Neutrophil (primary cell): ENCODE results near the gene RABGAP1.
A peak's percentile ranks its signal among the peaks of the same experiment; 100 is the strongest.
"Not testable (repeated sequence)": the region's sequence is repeated elsewhere in the genome, so short reads cannot be mapped to it uniquely, and the experiment has no call there.

Experiments
- H3K27ac ChIP-seq: fragments of 200-600 bp; sonication (generic); 2 replicates; pipeline ENCODE4 v1.5.1; 2016; ENCODE audit warnings: mild to moderate bottlenecking, moderate library complexity
- H3K27me3 ChIP-seq: fragments of 200-600 bp; sonication (generic); 2 replicates; pipeline ENCODE4 v1.6.0; 2016; ENCODE audit warnings: mild to moderate bottlenecking
- H3K36me3 ChIP-seq: fragments of 200-600 bp; sonication (generic); 2 replicates; pipeline ENCODE4 v1.5.1; 2017
- H3K4me1 ChIP-seq, 2 experiments: fragments of 200-600 bp in 1 of 2; sonication (generic) in 1 of 2; 1 replicate in 1 of 2; 2 replicates in 1 of 2; pipeline versions ENCODE4 v1.5.1 to v1.6.1; 2013 to 2016; ENCODE audit warnings: low read depth in 1 of 2, low read length in 1 of 2, mild to moderate bottlenecking in 1 of 2, moderate library complexity in 1 of 2; ENCODE audit not compliant: control insufficient read depth in 1 of 2, insufficient read depth in 1 of 2
- H3K4me3 ChIP-seq, 2 experiments: fragments of 200-600 bp in 1 of 2; sonication (generic) in 1 of 2; 1 replicate in 1 of 2; 2 replicates in 1 of 2; pipeline ENCODE4 v1.5.1; 2013 to 2016; ENCODE audit warnings: low read depth in 1 of 2, low read length in 1 of 2, mild to moderate bottlenecking in 1 of 2, moderate library complexity in 1 of 2
- H3K9me3 ChIP-seq: fragments of 200-600 bp; sonication (generic); 2 replicates; pipeline ENCODE4 v1.5.1; 2016
- TF ChIP-seq, protein P1 (sequence below): fragments of 200-600 bp; sonication (generic); IDR thresholded peaks from 2 replicates; pipeline ENCODE4 v1.5.1; 2016; ENCODE audit warnings: antibody characterized with exemption

RABGAP1 gene

GRCh38 chr9:122940749-122941581 lies at the start of gene RABGAP1:
RABGAP1 (plus strand) TSS chr9:122941020; CDS start chr9:122957060, 16,040 bp downstream.
- peak within 1 kb of the TSS; percentile 85 to 96 for H3K4me3 ChIP-seq
- peaks cover 18 to 21% of the 10 kb centered on the region in 2 experiments for H3K4me1 ChIP-seq
- H3K36me3 ChIP-seq: peaks cover 20% of the 10 kb centered on the region
- no peaks in the 10 kb centered on the region for H3K27me3 ChIP-seq
- TF ChIP-seq, protein P1, sequence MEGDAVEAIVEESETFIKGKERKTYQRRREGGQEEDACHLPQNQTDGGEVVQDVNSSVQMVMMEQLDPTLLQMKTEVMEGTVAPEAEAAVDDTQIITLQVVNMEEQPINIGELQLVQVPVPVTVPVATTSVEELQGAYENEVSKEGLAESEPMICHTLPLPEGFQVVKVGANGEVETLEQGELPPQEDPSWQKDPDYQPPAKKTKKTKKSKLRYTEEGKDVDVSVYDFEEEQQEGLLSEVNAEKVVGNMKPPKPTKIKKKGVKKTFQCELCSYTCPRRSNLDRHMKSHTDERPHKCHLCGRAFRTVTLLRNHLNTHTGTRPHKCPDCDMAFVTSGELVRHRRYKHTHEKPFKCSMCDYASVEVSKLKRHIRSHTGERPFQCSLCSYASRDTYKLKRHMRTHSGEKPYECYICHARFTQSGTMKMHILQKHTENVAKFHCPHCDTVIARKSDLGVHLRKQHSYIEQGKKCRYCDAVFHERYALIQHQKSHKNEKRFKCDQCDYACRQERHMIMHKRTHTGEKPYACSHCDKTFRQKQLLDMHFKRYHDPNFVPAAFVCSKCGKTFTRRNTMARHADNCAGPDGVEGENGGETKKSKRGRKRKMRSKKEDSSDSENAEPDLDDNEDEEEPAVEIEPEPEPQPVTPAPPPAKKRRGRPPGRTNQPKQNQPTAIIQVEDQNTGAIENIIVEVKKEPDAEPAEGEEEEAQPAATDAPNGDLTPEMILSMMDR: no peak
- no peaks in the 10 kb centered on the region for H3K9me3 ChIP-seq
- peak within 1 kb of the TSS; percentile 90 for H3K27ac ChIP-seq

GRCh38 chr9:122897969-122898368 lies 42.9 kb upstream of the RABGAP1 start:
- peaks cover 37% of the 10 kb centered on the region for H3K36me3 ChIP-seq
- TF ChIP-seq, protein P1: no peak
- no peak overlapping the region for H3K27ac ChIP-seq
- peaks cover 6 to 9% of the 10 kb centered on the region in 2 experiments for H3K4me1 ChIP-seq
- no peak overlapping the region for H3K4me3 ChIP-seq
- no peaks in the 10 kb centered on the region for H3K27me3 ChIP-seq
- no peaks in the 10 kb centered on the region for H3K9me3 ChIP-seq

DNA sequence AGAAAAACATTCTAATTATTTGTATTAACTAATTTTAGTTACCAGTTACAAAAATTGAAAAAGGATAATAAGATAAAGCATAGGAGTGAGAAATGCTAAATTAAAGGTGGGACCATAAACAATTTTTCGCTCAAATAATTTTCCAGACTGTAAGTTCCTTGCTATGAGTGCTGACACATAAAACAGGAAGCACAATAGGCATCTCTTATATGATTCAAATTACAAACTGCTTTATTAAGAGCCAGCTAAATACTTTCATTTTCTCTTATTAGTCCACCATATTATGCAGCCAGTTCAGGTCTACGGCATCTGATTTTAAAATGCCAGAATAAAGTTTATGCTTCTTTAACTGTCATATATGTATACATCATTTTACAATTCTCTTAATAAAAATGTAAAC lies 40.0 kb upstream of the RABGAP1 start:
- Histone ChIP-seq H3K4me1 (peaks cover 27 to 31% of the 10 kb centered on the region in 2 experiments), H3K36me3 (peaks cover 12% of the 10 kb centered on the region), H3K9me3 (no peaks in the 10 kb centered on the region), H3K27me3 (no peaks in the 10 kb centered on the region), H3K27ac (peak overlapping the region; percentile 28), H3K4me3 (no peak overlapping the region)
- TF ChIP-seq, protein P1: no peak

DNA sequence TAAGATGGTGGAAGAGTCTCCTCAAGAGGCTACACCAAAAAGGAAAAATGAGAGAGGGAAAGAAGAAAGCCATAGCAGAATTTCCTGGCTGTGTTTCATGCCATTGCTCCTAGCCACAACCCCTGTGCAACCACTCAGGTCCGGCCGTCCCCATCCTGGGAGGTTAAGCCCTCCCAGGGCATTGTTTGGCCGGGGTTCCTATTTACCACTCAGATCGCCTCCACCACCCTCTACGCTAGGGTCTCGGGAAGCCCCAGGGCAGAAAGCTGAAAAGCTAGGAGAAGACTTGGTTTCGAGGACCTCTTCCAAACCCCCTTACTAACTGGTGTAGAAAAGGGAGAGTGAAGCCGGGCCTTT lies 36.4 kb upstream of the RABGAP1 start:
- H3K4me3 ChIP-seq: peak overlapping the region; percentile 82 to 93
- TF ChIP-seq, protein P1: no peak
- peaks cover 27 to 32% of the 10 kb centered on the region in 2 experiments for H3K4me1 ChIP-seq
- H3K27ac ChIP-seq: peak overlapping the region; percentile 96
- H3K27me3 ChIP-seq: no peaks in the 10 kb centered on the region
- no peaks in the 10 kb centered on the region for H3K9me3 ChIP-seq
- H3K36me3 ChIP-seq: no peaks in the 10 kb centered on the region

DNA sequence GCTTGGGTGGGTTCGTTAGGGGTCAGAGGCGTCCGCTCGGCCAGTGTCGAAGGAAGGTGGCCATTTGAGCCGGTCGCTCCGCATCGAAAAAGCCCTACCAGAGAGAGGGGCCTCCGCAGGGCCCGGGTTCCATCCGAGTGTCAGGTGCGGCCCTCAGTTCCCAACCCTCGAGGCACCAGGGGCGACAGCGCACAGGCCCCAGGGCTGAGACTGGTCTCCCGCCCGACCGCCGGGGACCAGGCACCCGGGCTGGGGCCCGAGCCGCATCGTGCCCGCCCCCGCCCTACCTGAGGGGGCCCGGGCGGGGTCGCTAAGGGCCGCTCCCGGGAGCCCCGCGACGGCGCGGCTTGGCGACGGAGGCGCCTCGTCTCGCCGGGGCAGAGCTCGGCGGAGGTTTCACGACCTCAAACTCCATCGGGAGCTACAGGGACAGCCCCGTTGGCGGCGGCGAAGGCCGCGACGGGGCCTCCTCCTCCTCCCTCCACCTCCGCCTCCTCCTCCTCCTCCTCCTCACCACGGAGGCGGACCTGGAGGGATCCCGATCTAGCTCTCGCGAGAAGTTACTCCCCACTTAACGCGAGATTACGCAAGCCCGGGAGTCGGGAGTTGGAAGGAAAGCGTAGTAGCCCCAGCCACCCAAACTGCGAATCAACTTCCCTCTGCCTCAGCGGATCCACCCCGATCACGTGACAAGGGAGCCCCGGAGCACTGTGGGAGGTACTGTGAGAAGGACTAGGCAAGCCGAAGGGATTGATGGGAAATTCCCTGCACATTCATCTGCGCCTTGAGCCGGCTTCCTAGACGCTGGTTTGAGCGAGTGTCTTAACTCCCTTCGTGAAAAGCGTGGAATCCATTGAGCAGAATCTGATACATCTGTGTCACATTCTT lies 35.8 kb upstream of the RABGAP1 start, which contains the start of gene RC3H2:
TSS of gene RC3H2 (minus strand) at position 537 of the 888 bp plus-strand sequence. CDS start 7,850 bp downstream, outside the sequence.
- peak within 1 kb of the TSS; percentile 96 for H3K27ac ChIP-seq
- TF ChIP-seq, protein P1: peak; percentile 19
- H3K4me3 ChIP-seq: peak within 1 kb of the TSS; percentile 82 to 93
- no peaks in the 10 kb centered on the region for H3K9me3 ChIP-seq
- no peaks in the 10 kb centered on the region for H3K36me3 ChIP-seq
- H3K4me1 ChIP-seq: peaks cover 27 to 32% of the 10 kb centered on the region in 2 experiments
- H3K27me3 ChIP-seq: no peaks in the 10 kb centered on the region

GRCh38 chr9:122906122-122906521 lies 34.7 kb upstream of the RABGAP1 start:
- H3K36me3 ChIP-seq, H3K9me3 ChIP-seq, H3K27me3 ChIP-seq, H3K4me3 ChIP-seq: not testable (repeated sequence)
- Histone ChIP-seq H3K27ac (peak overlapping the region; percentile 96), H3K4me1 (peaks cover 25 to 27% of the 10 kb centered on the region in 2 experiments)
